HTR-8/SVneo (cell line): Measurements from ENCODE around the gene RND3.

Experiments used
- DNase-seq: peaks from one replicate; pipeline ENCODE4 v3.0.0; 2011; ENCODE audit warnings: low spot score, mixed read lengths; ENCODE audit not compliant: insufficient read length
- FAIRE-seq: peaks from 2 replicates; lab custom pipeline; 2011; peaks lifted over from hg19 to GRCh38; lab: Jason Lieb, UNC

Gene RND3

GRCh38 chr2:150450765-150451164, 36.7 kb downstream of the RND3 start:
- DNase-seq (no peak), FAIRE-seq (no peak)

GRCh38 chr2:150449856-150450255, 37.6 kb downstream of the RND3 start:
- DNase-seq = no peak
- FAIRE-seq = no peak

- DNase-seq = no peak
- FAIRE-seq = no peak
Observed at GRCh38 chr2:150445398-150445797, 42.1 kb downstream of the RND3 start.

GRCh38 chr2:150442484-150442883, 45.0 kb downstream of the RND3 start:
- DNase-seq (no peak), FAIRE-seq (no peak)

GRCh38 chr2:150441784-150442183, 45.7 kb downstream of the RND3 start:
- no peak for FAIRE-seq
- no peak for DNase-seq

- DNase-seq (no peak), FAIRE-seq (no peak)
Observed at GRCh38 chr2:150441226-150441625, 46.2 kb downstream of the RND3 start.

GRCh38 chr2:150438654-150439053, 48.8 kb downstream of the RND3 start:
- DNase-seq (no peak), FAIRE-seq (no peak)

GRCh38 chr2:150438041-150438440, 49.4 kb downstream of the RND3 start:
- DNase-seq = no peak
- no peak for FAIRE-seq

- DNase-seq (no peak), FAIRE-seq (no peak)
Observed at GRCh38 chr2:150432312-150432625, 55.2 kb downstream of the RND3 start.

GRCh38 chr2:150431561-150432311, 55.7 kb downstream of the RND3 start:
- FAIRE-seq (no peak), DNase-seq (no peak)

GRCh38 chr2:150429384-150429961, 58.0 kb downstream of the RND3 start:
- FAIRE-seq (no peak), DNase-seq (no peak)

GRCh38 chr2:150428641-150429040, 58.8 kb downstream of the RND3 start:
- DNase-seq (no peak), FAIRE-seq (no peak)

GRCh38 chr2:150427298-150427697, 60.2 kb downstream of the RND3 start:
- DNase-seq (no peak), FAIRE-seq (no peak)

GRCh38 chr2:150426724-150427123, 60.7 kb downstream of the RND3 start:
- no peak for FAIRE-seq
- DNase-seq = no peak

GRCh38 chr2:150426315-150426714, 61.2 kb downstream of the RND3 start:
- DNase-seq = no peak
- no peak for FAIRE-seq

- DNase-seq (no peak), FAIRE-seq (no peak)
Observed at GRCh38 chr2:150425121-150425955, 62.1 kb downstream of the RND3 start.

- DNase-seq (no peak), FAIRE-seq (no peak)
Observed at GRCh38 chr2:150424406-150424805, 63.1 kb downstream of the RND3 start.

GRCh38 chr2:150421126-150421651, 66.3 kb downstream of the RND3 start:
- FAIRE-seq = no peak
- no peak for DNase-seq

GRCh38 chr2:150418916-150419315, 68.6 kb downstream of the RND3 start:
- FAIRE-seq (no peak), DNase-seq (no peak)
